ENCODE measurements around the gene COX11.

DNA sequence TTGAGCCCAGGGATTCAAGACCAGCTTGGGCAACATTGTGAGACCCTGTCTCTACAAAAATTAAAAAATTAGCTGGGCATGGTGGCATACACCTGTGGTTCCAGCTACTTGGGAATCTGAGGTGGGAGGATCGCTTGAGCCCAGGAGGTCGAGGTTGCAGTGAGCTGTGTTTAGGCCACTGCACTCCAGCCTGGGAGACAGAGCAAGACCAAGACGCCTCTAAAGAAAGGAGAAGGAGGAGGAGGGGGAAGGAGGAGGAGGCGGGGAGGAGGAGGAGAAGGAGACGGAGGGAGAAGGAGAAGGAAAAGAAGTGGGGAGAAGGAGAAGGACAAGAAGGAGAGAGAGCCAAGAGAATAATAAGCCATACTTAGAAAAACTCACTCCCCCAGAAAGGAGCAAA, 36.0 kb upstream of the COX11 start:
- TF ChIP-seq, protein P1, sequence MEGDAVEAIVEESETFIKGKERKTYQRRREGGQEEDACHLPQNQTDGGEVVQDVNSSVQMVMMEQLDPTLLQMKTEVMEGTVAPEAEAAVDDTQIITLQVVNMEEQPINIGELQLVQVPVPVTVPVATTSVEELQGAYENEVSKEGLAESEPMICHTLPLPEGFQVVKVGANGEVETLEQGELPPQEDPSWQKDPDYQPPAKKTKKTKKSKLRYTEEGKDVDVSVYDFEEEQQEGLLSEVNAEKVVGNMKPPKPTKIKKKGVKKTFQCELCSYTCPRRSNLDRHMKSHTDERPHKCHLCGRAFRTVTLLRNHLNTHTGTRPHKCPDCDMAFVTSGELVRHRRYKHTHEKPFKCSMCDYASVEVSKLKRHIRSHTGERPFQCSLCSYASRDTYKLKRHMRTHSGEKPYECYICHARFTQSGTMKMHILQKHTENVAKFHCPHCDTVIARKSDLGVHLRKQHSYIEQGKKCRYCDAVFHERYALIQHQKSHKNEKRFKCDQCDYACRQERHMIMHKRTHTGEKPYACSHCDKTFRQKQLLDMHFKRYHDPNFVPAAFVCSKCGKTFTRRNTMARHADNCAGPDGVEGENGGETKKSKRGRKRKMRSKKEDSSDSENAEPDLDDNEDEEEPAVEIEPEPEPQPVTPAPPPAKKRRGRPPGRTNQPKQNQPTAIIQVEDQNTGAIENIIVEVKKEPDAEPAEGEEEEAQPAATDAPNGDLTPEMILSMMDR (IDR thresholded peaks at IDR 0.05; ENCODE audit: control extremely low read depth in 1 of 3, insufficient read depth in 1 of 3, low read depth in 1 of 3, low read length in 3 of 3), result no peak
- no peak for TF ChIP-seq SIX5 (IDR thresholded peaks at IDR 0.05; ENCODE audit: low read depth, low read length)

All from H1 (cell line).